ENCODE measurements around the gene TFE3. TPM values are rescaled to one million over a fixed set of nuclear protein-coding genes. Genes with fewer than 3 reads are reported as not detected.

TFE3 gene, protein sequence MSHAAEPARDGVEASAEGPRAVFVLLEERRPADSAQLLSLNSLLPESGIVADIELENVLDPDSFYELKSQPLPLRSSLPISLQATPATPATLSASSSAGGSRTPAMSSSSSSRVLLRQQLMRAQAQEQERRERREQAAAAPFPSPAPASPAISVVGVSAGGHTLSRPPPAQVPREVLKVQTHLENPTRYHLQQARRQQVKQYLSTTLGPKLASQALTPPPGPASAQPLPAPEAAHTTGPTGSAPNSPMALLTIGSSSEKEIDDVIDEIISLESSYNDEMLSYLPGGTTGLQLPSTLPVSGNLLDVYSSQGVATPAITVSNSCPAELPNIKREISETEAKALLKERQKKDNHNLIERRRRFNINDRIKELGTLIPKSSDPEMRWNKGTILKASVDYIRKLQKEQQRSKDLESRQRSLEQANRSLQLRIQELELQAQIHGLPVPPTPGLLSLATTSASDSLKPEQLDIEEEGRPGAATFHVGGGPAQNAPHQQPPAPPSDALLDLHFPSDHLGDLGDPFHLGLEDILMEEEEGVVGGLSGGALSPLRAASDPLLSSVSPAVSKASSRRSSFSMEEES
- total RNA-seq (2014; rRNA removed; shearing (Covaris generic)): 24.5 and 36.2 TPM in 2 replicates

DNA sequence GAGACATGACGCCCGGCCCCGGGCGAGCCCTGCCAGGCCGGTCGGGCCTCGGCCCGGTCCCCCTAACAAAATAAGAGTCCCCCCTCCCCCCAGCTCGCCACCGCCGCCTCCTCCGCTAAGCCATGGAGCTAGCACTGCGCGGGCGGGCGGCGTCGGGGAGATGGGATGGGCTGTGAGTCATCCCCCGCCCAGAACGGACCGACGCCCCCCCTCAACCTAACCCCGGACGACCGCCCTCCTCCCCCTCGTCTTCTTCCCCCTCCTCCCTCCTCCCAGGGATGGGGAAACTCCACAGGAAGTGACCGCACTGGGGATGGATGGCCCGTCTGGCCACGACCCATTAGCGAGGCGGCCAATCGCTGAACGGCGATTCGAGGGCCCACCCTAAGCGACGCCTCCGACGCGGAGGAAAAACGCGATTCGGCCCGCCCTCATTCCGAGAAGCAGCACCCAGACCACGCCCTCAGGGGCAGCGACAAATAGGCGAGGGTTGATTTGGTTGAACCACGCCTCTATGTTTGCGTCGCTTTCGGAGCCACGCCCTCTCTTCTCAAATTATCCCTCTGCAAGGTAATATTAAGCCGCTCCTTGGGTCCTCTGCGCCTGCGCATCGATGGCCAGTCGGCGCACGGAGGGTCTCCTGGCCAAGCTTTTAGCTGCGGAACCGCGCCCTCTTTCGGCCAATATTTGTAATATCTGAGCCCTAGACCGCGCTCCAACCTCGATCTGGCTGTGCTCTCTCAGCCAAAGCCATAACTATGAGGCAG is at the start of gene TFE3:
TFE3 (minus strand) TSS at position 138 of the 767 bp plus-strand sequence; CDS start at position 7, 131 bp downstream.
- peak; percentile 98 for DNase-seq (ENCODE audit: low read depth)

- no peak for DNase-seq (ENCODE audit: low read depth)
Measured at GRCh38 chrX:49089553-49089952, 46.4 kb upstream of the TFE3 start.

DNA sequence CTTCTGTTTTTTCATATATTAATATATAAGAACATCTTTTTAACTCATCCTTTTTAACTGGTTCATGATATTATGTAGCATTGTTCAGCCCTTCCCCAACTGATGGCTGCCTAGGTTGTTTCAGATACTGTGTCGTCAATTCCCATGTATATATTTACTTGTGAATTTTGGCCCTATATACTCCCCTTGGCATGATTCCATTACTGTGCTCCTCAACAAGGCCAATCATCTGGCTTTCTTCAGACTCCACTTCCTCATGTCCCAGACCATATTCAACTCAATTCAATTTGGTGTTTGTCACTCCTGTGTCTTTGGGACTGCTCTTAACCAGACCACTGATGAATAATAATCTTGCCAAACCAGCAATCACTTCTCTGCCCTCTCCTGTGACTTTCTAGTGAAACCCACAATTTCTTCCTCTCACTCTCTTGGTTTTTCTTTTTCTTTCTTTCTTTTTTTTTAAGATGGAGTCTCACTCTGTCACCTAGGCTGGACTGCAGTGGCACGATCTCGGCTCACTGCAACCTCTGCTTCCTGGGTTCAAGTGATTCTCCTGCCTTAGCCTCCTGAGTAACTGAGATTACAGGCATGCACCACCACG is 39.2 kb upstream of the TFE3 start:
- DNase-seq (ENCODE audit: low read depth): no peak

GRCh38 chrX:49079489-49080428 is 36.6 kb upstream of the TFE3 start, which contains the start of gene WDR45:
Gene WDR45 (minus strand): TSS chrX:49079887. CDS start chrX:49078095, 1,792 bp downstream.
- DNase-seq (ENCODE audit: low read depth): peak; percentile 74

GRCh38 chrX:49077941-49078340 is 34.8 kb upstream of the TFE3 start:
- no peak for DNase-seq (ENCODE audit: low read depth)

GRCh38 chrX:49075347-49075746 is 32.2 kb upstream of the TFE3 start:
- no peak for DNase-seq (ENCODE audit: low read depth)

DNA sequence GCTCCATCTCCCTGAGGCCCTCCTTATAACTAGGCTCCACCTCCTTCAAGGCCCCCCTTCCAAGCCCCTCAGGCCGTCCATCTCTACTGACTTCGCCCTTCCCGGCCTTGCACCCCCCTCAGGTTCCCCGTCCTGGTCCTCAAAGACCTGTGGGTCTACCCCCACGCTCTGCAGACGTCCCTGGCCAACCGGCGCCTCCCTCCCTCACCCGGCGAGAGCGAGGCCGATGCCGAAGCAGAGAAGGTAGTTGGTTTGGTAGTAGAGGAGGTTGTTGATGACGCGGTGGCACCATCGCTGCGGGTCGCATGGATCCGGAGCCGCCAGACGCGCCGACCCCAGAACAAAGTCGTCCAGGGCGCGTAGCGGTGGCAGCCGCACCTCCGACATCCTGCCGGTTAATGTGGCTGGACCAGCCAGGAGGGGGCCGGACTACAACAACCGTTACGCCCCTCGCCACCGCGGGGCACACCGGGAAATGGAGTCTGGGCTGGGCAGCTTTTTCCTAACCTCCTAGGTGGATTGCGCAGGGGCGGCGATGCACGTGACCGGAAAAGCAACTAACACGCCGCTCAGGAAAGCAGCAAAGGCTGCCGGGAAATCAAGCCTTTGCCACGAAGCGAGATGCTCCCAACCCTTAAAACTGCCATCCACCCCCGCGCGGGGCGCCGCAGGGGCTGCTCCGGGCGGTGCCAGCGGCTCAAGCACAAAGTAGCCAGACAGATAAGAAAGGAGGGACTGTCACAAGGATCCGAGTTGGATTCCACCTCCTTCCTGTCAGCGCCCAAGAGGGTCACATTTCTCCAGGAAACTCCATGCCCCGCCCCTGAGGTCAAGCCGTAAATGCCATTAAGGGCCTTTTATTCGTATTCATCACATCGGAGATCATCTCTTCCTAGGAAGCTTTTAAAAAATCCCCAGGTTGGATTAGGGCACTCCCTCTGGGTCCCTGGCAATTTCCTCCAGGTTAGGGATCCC is 30.7 kb upstream of the TFE3 start, which contains the start of gene PRAF2:
PRAF2 (minus strand) TSS at position 402 of the 975 bp plus-strand sequence; CDS start at position 387, 15 bp downstream.
- peak; percentile 91 for DNase-seq (ENCODE audit: low read depth)

- no peak for DNase-seq (ENCODE audit: low read depth)
Measured at GRCh38 chrX:49072712-49073095, 29.5 kb upstream of the TFE3 start.

DNA sequence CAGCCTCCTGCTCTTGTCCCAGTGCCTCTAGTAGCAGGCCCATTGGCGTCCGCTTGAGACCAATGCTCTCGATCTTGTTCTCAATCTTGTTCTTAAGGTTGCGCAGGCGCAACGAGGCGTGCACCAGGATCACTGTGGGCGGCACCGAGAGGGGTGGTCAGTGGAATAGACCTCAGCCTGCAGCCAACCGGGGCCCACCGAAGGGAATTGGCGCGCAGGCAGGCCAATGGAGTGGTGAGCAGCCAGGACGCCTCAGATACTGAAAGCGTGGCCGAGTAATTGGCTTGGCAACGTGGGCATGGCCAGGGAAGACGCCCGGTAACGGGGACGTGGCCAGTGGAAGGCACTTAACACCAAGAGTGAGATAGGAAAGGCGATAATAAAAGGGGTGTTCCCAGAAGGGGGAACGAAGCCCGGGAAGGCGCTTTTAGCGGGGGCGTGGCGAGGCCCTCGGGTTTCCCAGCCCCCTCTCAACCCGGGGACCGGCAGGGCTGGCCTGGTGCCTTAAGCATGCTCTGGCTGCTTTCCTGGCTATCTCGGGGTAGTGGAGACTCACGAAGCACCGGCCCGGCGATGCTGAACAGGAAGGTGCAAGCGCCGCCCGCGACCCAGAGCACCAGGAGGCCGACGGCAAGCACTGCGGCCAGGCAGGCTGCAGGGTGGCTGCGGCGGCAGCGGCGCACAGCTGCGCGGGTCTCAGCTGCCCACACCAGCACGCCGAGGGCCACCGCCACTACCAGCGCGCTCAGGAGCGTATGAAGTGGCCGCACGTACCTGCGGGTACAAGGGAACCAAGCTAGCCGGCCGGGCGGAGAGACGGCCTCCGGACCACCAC is 28.9 kb upstream of the TFE3 start:
- no peak for DNase-seq (ENCODE audit: low read depth)

DNA sequence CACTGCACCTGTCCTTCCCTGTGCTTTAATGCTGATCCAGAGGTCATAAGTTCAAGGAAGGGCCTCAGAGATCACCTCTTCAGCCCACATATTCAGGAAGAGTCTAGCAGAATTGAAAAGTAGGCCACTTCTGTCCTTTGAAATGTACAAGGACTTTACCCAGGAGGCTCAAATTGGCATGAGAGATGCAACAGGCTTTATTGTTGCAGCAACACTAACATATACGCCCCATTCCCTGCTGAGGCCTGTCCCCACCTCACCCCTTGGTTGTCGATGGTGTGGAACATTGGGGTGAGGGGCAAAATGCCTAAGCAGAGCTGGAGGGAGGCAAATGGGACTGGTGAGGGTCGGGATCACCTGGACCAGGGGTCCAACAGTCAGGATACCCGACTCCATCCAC is 27.8 kb upstream of the TFE3 start:
- no peak for DNase-seq (ENCODE audit: low read depth)

DNA sequence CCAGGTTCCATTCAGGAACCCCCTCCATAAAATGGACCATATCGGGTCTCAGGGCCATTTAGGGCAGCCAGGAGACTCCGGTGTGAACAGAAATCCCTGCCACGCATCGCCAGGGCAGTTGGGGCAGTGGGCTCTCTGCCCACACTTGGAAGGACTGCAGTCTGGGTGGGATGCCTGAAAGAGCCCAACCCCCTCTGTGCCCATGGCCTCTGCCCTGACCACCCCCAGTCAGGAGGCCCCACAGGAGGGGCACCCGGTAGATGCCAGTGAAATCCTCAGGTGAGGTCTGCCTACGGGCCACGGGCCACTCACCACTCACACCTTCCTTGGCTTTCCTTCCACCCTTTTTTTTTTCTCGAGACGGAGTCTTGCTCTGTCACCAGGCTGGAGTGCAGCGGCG is 25.9 kb upstream of the TFE3 start:
- DNase-seq (ENCODE audit: low read depth): no peak

DNA sequence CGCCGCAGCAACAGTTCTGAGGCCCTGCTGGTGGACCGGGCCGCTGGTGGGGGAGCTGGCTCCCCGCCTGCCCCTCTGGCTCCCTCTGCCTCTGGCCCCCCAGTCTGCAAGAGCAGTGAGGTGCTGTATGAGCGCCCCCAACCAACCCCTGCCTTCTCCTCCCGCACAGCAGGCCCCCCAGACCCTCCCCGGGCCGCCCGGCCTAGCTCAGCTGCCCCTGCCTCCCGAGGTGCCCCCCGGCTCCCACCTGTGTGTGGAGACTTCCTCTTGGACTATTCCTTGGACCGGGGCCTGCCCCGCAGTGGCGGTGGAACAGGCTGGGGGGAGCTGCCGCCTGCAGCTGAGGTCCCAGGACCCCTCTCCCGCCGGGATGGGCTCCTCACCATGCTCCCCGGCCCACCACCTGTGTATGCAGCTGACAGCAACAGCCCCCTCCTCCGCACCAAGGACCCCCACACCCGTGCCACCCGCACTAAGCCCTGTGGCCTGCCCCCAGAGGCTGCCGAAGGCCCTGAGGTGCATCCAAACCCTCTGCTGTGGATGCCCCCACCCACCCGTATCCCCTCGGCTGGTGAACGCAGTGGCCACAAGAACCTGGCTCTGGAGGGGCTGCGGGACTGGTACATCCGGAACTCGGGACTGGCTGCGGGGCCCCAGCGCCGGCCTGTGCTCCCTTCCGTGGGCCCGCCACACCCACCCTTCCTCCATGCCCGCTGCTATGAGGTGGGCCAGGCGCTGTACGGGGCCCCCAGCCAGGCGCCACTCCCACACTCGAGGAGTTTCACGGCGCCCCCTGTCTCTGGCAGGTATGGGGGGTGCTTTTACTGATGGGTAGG is 24.3 kb upstream of the TFE3 start:
- no peak for DNase-seq (ENCODE audit: low read depth)

- DNase-seq (ENCODE audit: low read depth): no peak
Measured at GRCh38 chrX:49066690-49067089, 23.5 kb upstream of the TFE3 start.

DNA sequence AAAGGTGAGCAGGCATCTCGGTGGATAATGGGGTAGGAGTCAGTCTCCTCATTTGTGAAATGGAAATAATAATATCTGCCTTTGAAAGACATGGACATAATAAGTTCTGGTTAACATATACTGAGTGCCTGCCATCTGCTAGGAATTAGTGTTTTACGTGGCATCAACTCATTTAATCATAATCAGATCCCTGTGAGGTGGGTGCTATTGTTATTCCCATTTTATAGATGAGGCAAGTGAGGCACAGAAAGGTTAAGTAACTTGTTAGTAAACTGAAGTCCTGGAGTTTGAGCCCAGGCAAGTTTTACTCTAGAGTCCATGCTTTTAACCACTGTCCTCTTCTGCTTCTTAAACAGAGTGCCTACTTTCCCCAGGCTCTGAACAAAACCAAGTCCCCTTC is 23.1 kb upstream of the TFE3 start:
- DNase-seq (ENCODE audit: low read depth): no peak

- no peak for DNase-seq (ENCODE audit: low read depth)
Measured at GRCh38 chrX:49064735-49065134, 21.6 kb upstream of the TFE3 start.

DNA sequence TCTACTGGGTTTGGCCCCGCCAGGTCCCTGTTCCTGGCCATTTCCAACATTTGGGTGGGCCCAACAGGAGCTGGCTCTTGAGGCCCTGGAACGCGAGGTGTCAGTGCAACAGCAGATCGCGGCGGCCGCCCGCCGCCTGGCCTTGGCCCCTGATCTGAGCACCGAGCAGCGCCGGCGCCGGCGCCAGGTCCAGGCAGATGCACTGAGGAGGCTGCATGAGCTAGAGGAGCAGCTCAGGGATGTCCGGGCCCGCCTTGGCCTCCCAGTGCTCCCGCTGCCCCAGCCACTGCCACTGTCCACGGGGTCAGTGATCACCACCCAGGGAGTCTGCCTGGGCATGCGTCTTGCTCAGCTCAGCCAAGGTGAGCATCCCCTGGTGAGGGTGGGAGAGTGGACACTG is 21.1 kb upstream of the TFE3 start:
- no peak for DNase-seq (ENCODE audit: low read depth)

DNA sequence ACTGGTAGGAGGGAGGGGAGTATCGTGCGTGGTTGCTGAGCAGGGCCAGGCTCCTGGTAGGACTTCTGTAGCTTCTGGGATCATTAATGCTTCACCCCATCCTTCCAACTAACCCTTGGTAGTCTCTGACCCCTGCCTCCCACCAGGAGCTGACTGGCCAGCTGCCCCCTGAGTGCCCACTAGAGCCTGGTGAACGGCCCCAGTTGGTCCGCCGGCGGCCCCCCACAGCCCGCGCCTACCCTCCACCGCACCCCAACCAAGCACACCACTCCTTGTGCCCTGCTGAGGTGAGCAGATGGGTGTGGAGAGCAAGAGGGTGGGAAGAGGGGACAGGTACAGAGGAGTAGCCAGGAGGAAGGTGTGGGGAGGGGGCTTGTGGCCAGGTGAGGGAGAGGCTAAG is 20.6 kb upstream of the TFE3 start:
- DNase-seq (ENCODE audit: low read depth): no peak

DNA sequence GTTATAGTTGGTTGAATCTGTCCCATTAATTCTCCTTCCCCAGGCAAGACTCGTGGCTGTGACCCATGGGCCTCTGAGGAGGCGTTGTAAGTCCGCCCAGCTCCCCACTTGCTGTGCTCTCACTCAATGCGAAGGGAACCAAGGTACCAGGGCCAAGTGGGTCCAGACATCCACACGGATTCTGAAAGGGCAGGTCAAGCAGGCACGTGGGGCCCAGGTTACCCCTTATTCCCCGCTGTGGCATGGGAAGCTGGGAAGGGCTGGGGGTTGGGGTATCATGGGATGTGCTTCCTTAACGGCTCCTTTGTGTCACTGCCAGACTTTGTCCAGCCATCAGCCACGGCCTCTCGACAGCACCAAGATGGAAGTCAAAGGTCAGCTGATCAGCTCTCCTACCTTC is 18.8 kb upstream of the TFE3 start:
- DNase-seq (ENCODE audit: low read depth): no peak

Data from Daoy (cell line).